Measurements from ENCODE around the gene NRAP. TPM values are rescaled to one million over a fixed set of nuclear protein-coding genes. Genes with fewer than 3 reads are reported as not detected.

Gene NRAP
- total and polyA plus RNA-seq, 10 of the 15 experiments (the other 5 are each of a cell fraction or from before 2014, with no cell fraction given), result not detected

DNA sequence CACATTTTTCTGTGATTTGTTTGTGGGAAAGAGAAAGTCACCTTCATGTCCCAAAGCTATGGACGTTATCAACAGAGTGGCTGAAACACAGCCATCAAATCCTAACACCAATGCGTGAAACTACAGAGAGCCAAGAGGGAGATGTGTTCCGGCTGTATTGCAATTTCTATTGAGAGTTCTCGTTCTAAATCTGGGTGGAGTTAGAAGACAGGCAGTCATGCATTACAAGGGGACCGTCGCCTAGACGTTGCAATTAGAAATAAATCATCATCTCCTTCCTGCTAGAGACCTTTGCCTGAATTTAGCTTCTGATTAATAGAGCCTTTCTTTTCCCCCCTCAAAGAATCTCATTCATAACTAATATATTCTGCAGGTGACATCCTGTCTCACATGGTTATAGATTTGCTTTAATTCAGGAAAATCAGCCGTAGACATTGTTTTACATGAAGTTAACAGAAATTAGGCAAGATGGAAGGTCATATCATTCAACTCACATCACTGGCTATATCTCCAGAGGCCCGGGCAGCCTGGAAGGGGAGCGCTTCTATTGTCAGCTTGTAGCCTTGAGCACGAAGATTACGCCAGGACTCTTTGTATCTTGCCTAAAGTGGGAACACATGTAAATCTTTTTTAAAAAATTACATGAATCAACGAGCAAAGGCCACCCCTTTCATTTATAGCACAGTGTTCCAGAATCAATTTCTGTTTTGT, 58.4 kb downstream of the NRAP start:
- intact Hi-C loops (cut with micrococcal nuclease; ENCODE audit: unreplicated experiment), result no loop called here
- no peaks in the 10 kb centered on the region; the same call in 1 of the 3 replicates for H3K9me3 ChIP-seq (replicated peaks; ENCODE audit: control insufficient read depth, insufficient read depth, low read length)
- DNase-seq (ENCODE audit: low read depth, low spot score) (no peak), ATAC-seq (no peak), FAIRE-seq (no peak)
- no peaks in the 10 kb centered on the region for H4K20me1 ChIP-seq (ENCODE audit: control insufficient read depth, insufficient read depth)
- in situ Hi-C loops (cut with MboI), result no loop called here
- ChIA-PET RAD21 (ENCODE audit: unreplicated experiment) (no interaction called here), POLR2A (no interaction called here), CTCF (no interaction called here), SMC1A (ENCODE audit: uncharacterized antibody, unreplicated experiment) (no interaction called here)
- no peaks in the 10 kb centered on the region; a peak in 1 of 4 replicates for H3K27me3 ChIP-seq (replicated peaks in 1 of 2; ENCODE audit: control insufficient read depth in 2 of 2, insufficient read depth in 2 of 2, low read length in 1 of 2)
- H2AFZ ChIP-seq (ENCODE audit: control insufficient read depth, low read depth, low read length), result no peak overlapping the region
- 33% methylated on average over 13 of the region's 13 CpGs for WGBS (ENCODE audit: insufficient coverage, insufficient replicate concordance, low lambda C conversion rate, missing lambda C conversion rate)
- no peak overlapping the region for H3K27ac ChIP-seq (ENCODE audit: control insufficient read depth, insufficient read depth)
- H3K4me2 ChIP-seq (ENCODE audit: control insufficient read depth, insufficient read depth), result no peak overlapping the region
- no peaks in the 10 kb centered on the region for H3K4me1 ChIP-seq (ENCODE audit: control insufficient read depth, insufficient read depth, low read length)
- no TSS peak for BruUV-seq (replicated peaks)
- H3K4me3 ChIP-seq, result no peak overlapping the region
- H3K9ac ChIP-seq (ENCODE audit: control insufficient read depth, insufficient read depth, low read length), result no peak overlapping the region
- no peaks in the 10 kb centered on the region for H3K36me3 ChIP-seq (ENCODE audit: control insufficient read depth in 2 of 2, insufficient read depth in 2 of 2, low read length in 1 of 2)
- TF ChIP-seq, protein P1, sequence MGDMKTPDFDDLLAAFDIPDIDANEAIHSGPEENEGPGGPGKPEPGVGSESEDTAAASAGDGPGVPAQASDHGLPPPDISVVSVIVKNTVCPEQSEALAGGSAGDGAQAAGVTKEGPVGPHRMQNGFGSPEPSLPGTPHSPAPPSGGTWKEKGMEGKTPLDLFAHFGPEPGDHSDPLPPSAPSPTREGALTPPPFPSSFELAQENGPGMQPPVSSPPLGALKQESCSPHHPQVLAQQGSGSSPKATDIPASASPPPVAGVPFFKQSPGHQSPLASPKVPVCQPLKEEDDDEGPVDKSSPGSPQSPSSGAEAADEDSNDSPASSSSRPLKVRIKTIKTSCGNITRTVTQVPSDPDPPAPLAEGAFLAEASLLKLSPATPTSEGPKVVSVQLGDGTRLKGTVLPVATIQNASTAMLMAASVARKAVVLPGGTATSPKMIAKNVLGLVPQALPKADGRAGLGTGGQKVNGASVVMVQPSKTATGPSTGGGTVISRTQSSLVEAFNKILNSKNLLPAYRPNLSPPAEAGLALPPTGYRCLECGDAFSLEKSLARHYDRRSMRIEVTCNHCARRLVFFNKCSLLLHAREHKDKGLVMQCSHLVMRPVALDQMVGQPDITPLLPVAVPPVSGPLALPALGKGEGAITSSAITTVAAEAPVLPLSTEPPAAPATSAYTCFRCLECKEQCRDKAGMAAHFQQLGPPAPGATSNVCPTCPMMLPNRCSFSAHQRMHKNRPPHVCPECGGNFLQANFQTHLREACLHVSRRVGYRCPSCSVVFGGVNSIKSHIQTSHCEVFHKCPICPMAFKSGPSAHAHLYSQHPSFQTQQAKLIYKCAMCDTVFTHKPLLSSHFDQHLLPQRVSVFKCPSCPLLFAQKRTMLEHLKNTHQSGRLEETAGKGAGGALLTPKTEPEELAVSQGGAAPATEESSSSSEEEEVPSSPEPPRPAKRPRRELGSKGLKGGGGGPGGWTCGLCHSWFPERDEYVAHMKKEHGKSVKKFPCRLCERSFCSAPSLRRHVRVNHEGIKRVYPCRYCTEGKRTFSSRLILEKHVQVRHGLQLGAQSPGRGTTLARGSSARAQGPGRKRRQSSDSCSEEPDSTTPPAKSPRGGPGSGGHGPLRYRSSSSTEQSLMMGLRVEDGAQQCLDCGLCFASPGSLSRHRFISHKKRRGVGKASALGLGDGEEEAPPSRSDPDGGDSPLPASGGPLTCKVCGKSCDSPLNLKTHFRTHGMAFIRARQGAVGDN (IDR thresholded peaks at IDR 0.05), result no peak
- TF ChIP-seq, protein P2, sequence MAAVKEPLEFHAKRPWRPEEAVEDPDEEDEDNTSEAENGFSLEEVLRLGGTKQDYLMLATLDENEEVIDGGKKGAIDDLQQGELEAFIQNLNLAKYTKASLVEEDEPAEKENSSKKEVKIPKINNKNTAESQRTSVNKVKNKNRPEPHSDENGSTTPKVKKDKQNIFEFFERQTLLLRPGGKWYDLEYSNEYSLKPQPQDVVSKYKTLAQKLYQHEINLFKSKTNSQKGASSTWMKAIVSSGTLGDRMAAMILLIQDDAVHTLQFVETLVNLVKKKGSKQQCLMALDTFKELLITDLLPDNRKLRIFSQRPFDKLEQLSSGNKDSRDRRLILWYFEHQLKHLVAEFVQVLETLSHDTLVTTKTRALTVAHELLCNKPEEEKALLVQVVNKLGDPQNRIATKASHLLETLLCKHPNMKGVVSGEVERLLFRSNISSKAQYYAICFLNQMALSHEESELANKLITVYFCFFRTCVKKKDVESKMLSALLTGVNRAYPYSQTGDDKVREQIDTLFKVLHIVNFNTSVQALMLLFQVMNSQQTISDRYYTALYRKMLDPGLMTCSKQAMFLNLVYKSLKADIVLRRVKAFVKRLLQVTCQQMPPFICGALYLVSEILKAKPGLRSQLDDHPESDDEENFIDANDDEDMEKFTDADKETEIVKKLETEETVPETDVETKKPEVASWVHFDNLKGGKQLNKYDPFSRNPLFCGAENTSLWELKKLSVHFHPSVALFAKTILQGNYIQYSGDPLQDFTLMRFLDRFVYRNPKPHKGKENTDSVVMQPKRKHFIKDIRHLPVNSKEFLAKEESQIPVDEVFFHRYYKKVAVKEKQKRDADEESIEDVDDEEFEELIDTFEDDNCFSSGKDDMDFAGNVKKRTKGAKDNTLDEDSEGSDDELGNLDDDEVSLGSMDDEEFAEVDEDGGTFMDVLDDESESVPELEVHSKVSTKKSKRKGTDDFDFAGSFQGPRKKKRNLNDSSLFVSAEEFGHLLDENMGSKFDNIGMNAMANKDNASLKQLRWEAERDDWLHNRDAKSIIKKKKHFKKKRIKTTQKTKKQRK (IDR thresholded peaks at IDR 0.05; ENCODE audit: low read depth, low read length), result no peak
- TF ChIP-seq NR2C2 (IDR thresholded peaks at IDR 0.05; ENCODE audit: borderline replicate concordance, control insufficient read depth, insufficient read length, low read depth) (no peak), NRF1 (conservative IDR thresholded peaks at IDR 0.05; ENCODE audit: low read depth, low read length) (no peak)
- TF ChIP-seq, protein P3, sequence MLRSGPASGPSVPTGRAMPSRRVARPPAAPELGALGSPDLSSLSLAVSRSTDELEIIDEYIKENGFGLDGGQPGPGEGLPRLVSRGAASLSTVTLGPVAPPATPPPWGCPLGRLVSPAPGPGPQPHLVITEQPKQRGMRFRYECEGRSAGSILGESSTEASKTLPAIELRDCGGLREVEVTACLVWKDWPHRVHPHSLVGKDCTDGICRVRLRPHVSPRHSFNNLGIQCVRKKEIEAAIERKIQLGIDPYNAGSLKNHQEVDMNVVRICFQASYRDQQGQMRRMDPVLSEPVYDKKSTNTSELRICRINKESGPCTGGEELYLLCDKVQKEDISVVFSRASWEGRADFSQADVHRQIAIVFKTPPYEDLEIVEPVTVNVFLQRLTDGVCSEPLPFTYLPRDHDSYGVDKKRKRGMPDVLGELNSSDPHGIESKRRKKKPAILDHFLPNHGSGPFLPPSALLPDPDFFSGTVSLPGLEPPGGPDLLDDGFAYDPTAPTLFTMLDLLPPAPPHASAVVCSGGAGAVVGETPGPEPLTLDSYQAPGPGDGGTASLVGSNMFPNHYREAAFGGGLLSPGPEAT (IDR thresholded peaks at IDR 0.05; ENCODE audit: low read depth), result no peak
- no peaks in the 10 kb centered on the region for H3K79me2 ChIP-seq (ENCODE audit: control insufficient read depth, insufficient read depth, low read length)

Data from GM12878 (cell line).